ENCODE results near the gene UBFD1.
"Not testable (repeated sequence)": the region's sequence is repeated elsewhere in the genome, so short reads cannot be mapped to it uniquely, and the experiment has no call there.

UBFD1 gene

GRCh38 chr16:23528644-23529310 lies 28.8 kb upstream of the UBFD1 start:
- no peak for DNase-seq

GRCh38 chr16:23530062-23530461 lies 27.5 kb upstream of the UBFD1 start:
- no peak for DNase-seq

- no peak for DNase-seq
These were observed 25.1 kb upstream of the UBFD1 start for GRCh38 chr16:23532448-23532847.

GRCh38 chr16:23534868-23535860 lies 22.4 kb upstream of the UBFD1 start:
- no peak for DNase-seq

- DNase-seq, result no peak
These were observed 21.6 kb upstream of the UBFD1 start for GRCh38 chr16:23535901-23536300.

GRCh38 chr16:23537390-23537789 lies 20.1 kb upstream of the UBFD1 start:
- DNase-seq, result no peak

- no peak for DNase-seq
These were observed 18.6 kb upstream of the UBFD1 start for GRCh38 chr16:23538919-23539278.

- no peak for DNase-seq
These were observed 17.3 kb upstream of the UBFD1 start for GRCh38 chr16:23539984-23540816.

- DNase-seq, result not testable (repeated sequence)
These were observed 16.7 kb upstream of the UBFD1 start for GRCh38 chr16:23540817-23541178.

- DNase-seq, result no peak
These were observed 13.1 kb upstream of the UBFD1 start for GRCh38 chr16:23544436-23544835.

- no peak for DNase-seq
These were observed 7.6 kb upstream of the UBFD1 start for GRCh38 chr16:23549938-23550337.

GRCh38 chr16:23552161-23552560 lies 5.4 kb upstream of the UBFD1 start:
- DNase-seq, result no peak

GRCh38 chr16:23554536-23554935 lies 3.0 kb upstream of the UBFD1 start:
- no peak for DNase-seq

GRCh38 chr16:23557779-23558702 lies 514 bp downstream of the UBFD1 start:
- no peak for DNase-seq

- DNase-seq, result no peak
These were observed 4.1 kb downstream of the UBFD1 start for GRCh38 chr16:23561586-23561985.

- no peak for DNase-seq
These were observed 5.0 kb downstream of the UBFD1 start for GRCh38 chr16:23562505-23562904.

GRCh38 chr16:23563186-23563585 lies 5.7 kb downstream of the UBFD1 start:
- DNase-seq, result no peak

GRCh38 chr16:23564575-23565363 lies 7.2 kb downstream of the UBFD1 start:
- DNase-seq, result no peak

GRCh38 chr16:23566724-23567123 lies 9.2 kb downstream of the UBFD1 start:
- DNase-seq, result no peak

- no peak for DNase-seq
These were observed 10.1 kb downstream of the UBFD1 start for GRCh38 chr16:23567602-23568001.

GRCh38 chr16:23570992-23571632 lies 13.6 kb downstream of the UBFD1 start:
- no peak for DNase-seq
